PC-9 (cell line): ENCODE results near the gene ZNF420. TPM values are rescaled to one million over a fixed set of nuclear protein-coding genes. Genes with fewer than 3 reads are reported as not detected.

Experiments
- BruUV-seq: library from RNA; stranded (reverse); fragments of 400-500 nt; replicated peaks from 2 replicates; lab custom pipeline; 2021; lab: Mats Ljungman, UMichigan
- CTCF ChIA-PET: fragments of 300-600 bp; sonication (Branson Sonifier 250); formaldehyde crosslinking; loops from one replicate; lab custom pipeline; 2022; ENCODE audit warnings: antibody characterized with exemption; lab: Charles Lee
- POLR2A ChIA-PET: fragments of 300-600 bp; sonication (Branson Sonifier 250); formaldehyde crosslinking; loops from one replicate; lab custom pipeline; 2022; ENCODE audit warnings: antibody characterized with exemption; ENCODE audit not compliant: unreplicated experiment; lab: Charles Lee
- DNase-seq, 2 experiments: peaks; one replicate each; pipeline versions ENCODE4 v3.0.0 to v3.0.0-alpha.2; 2015 to 2022; ENCODE audit warnings: mixed read lengths in 1 of 2
- H2AFZ ChIP-seq: fragments of 200-600 bp; sonication (generic); 2 replicates; pipeline ENCODE4 v1.8.1; 2017; ENCODE audit warnings: antibody characterized with exemption
- H3F3A ChIP-seq: fragments of 200-600 bp; sonication (generic); 2 replicates; pipeline ENCODE4 v1.8.1; 2017; ENCODE audit warnings: antibody characterized with exemption, mild to moderate bottlenecking, low read depth; ENCODE audit not compliant: insufficient read depth
- H3K27ac ChIP-seq: fragments of 200-600 bp; sonication (generic); 2 replicates; pipeline ENCODE4 v1.6.1; 2016; ENCODE audit warnings: mixed run types
- H3K27me3 ChIP-seq: fragments of 200-600 bp; sonication (generic); 2 replicates; pipeline ENCODE4 v1.6.1; 2016; ENCODE audit warnings: low read depth, mixed run types; ENCODE audit not compliant: insufficient read depth
- H3K36me3 ChIP-seq: fragments of 200-600 bp; sonication (generic); 2 replicates; pipeline ENCODE4 v1.6.1; 2016; ENCODE audit warnings: low read depth, mixed run types
- H3K4me1 ChIP-seq: fragments of 200-600 bp; sonication (generic); replicated peaks from 2 replicates; pipeline ENCODE4 v1.6.1; 2016; ENCODE audit warnings: mixed run types; ENCODE audit not compliant: insufficient read depth
- H3K4me2 ChIP-seq: fragments of 200-600 bp; sonication (generic); 2 replicates; pipeline ENCODE4 v1.6.1; 2017; ENCODE audit warnings: mixed run types
- H3K4me3 ChIP-seq: fragments of 200-600 bp; sonication (generic); 2 replicates; pipeline ENCODE4 v1.6.1; 2016; ENCODE audit warnings: mixed run types
- H3K79me2 ChIP-seq: fragments of 200-600 bp; sonication (generic); 2 replicates; pipeline ENCODE4 v1.6.1; 2017; ENCODE audit warnings: low read depth, mixed run types
- H3K9me2 ChIP-seq: fragments of 200-600 bp; sonication (generic); 2 replicates; pipeline ENCODE4 v1.8.1; 2017; ENCODE audit warnings: mild to moderate bottlenecking; ENCODE audit not compliant: insufficient read depth
- H3K9me3 ChIP-seq: fragments of 200-600 bp; sonication (generic); 2 replicates; pipeline ENCODE4 v1.8.1; 2016; ENCODE audit warnings: low read depth; ENCODE audit not compliant: insufficient read depth
- H4K20me1 ChIP-seq: fragments of 200-600 bp; sonication (generic); 2 replicates; pipeline ENCODE4 v1.8.1; 2017; ENCODE audit not compliant: insufficient read depth
- EZH2 ChIP-seq: fragments of 200-600 bp; sonication (generic); IDR thresholded peaks from 2 replicates; pipeline ENCODE4 v1.8.0; 2017; ENCODE audit warnings: antibody characterized with exemption, low read depth
- intact Hi-C: fragments of 100-400 bp; cut with micrococcal nuclease; formaldehyde crosslinking; loops from one replicate; pipeline ENCODE4 v1.10.0; 2022; ENCODE audit not compliant: unreplicated experiment
- total RNA-seq: library from RNA; stranded (reverse); gene quantifications from 2 replicates; pipeline ENCODE4 v1.2.3, GENCODE V29; 2021
- TF ChIP-seq, protein P1 (sequence below): fragments of 200-600 bp; sonication (generic); conservative IDR thresholded peaks from 2 replicates; pipeline ENCODE4 v1.6.1; 2017; ENCODE audit warnings: mixed run types, antibody characterized with exemption, mild to moderate bottlenecking, moderate library complexity

The ZNF420 gene
- total RNA-seq, 1 experiment from 2014 or later: 4.7 TPM

DNA sequence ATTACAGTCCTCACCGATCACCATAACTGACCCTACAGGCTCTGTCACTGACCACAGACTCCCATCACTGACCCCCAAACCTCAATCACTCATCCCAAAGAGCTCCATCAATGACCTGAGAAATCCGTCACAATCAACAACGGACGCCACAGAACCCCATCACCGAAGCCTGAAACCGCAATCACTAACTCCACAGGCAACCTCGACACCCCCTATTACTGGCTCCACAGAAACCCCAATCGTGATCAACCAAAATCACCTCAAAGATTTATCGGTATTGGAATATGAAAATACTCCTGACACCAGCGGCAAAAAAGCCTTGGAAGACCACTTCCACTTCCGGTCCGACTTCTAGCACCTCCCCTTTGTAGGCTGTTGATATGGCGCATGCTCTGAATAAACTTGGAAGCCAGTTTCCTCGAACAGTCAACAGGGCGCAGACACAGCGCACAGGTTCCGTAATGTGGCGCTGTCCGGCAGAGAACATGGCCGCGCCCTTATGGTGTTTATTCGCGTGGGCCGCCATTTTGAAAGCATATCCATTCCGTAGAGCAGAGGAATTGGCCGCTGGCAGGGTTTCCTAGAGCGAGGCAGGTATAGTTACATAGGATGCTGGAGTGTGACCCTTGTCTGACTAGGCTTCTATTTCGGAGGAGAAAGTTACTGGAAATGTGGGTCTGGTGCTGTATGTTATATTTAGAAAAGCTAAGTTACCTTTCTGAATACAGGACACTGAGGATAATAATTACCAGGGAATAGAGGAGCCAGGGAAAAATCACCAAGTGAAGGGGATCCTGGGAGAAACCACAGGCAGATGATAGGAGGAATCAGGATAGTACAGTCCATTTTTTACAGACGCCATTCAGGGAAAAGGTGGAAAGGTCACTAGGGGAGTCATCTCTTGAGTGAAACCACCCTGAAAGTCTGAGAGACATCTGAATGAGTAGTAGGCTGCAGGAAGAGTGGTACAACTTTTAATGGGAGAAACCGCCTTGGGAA lies 94.4 kb downstream of the ZNF420 start, which contains the start of gene ZNF585A:
Gene ZNF585A (minus strand): TSS at position 328 of the 999 bp plus-strand sequence. CDS start 2,785 bp downstream, outside the sequence.
- POLR2A ChIA-PET: no interaction called here
- peak within 1 kb of the TSS; percentile 89 for H3K4me3 ChIP-seq
- no peak for TF ChIP-seq EZH2
- TF ChIP-seq, protein P1, sequence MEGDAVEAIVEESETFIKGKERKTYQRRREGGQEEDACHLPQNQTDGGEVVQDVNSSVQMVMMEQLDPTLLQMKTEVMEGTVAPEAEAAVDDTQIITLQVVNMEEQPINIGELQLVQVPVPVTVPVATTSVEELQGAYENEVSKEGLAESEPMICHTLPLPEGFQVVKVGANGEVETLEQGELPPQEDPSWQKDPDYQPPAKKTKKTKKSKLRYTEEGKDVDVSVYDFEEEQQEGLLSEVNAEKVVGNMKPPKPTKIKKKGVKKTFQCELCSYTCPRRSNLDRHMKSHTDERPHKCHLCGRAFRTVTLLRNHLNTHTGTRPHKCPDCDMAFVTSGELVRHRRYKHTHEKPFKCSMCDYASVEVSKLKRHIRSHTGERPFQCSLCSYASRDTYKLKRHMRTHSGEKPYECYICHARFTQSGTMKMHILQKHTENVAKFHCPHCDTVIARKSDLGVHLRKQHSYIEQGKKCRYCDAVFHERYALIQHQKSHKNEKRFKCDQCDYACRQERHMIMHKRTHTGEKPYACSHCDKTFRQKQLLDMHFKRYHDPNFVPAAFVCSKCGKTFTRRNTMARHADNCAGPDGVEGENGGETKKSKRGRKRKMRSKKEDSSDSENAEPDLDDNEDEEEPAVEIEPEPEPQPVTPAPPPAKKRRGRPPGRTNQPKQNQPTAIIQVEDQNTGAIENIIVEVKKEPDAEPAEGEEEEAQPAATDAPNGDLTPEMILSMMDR: no peak

More for the DNA sequence above, 94.4 kb downstream of the ZNF420 start, which contains the start of gene ZNF585A:
- Histone ChIP-seq H3K27ac (0 out of 2 replicates have a peak within 1 kb of the TSS, but pooled peaks have one; percentile 3), H3F3A (no peaks in the 10 kb centered on the region), H2AFZ (peak within 1 kb of the TSS; percentile 99), H3K4me1 (no peaks in the 10 kb centered on the region; the same call in 1 of the 2 replicates), H3K9me2 (no peaks in the 10 kb centered on the region), H3K27me3 (no peaks in the 10 kb centered on the region), H3K79me2 (no peaks in the 10 kb centered on the region), H4K20me1 (no peaks in the 10 kb centered on the region), H3K9me3 (peaks cover 16% of the 10 kb centered on the region), H3K4me2 (peak within 1 kb of the TSS; percentile 83), H3K36me3 (no peaks in the 10 kb centered on the region; the same call in 1 of the 2 replicates)
- CTCF ChIA-PET: no interaction called here
- TSS peak; percentile 51 for BruUV-seq
- intact Hi-C loops: loop anchor here (1.0 to 5.0 kb wide), 4 partner anchors 38 to 295 kb away; partner anchors contain the start of genes ZNF383, ZNF420, ZNF569 and ZNF570
- DNase-seq: peak; percentile 90 to 93

Other genes with a start within 250 kb of the ZNF420 start
- 5.0 and 5.9 TPM in 2 replicates for gene ZNF790, start 240.0 kb upstream of the ZNF420 start, total RNA-seq
- gene ZNF345, start 227.6 kb upstream of the ZNF420 start, total RNA-seq: 7.1 and 8.2 TPM in 2 replicates
- 2.6 and 3.1 TPM in 2 replicates for gene ZNF829, start 162.1 kb upstream of the ZNF420 start, total RNA-seq
- 5.8 and 6.4 TPM in 2 replicates for gene ZNF568, start 162.1 kb upstream of the ZNF420 start, total RNA-seq
- gene ZNF585A, start 94.3 kb downstream of the ZNF420 start, total RNA-seq: 9.9 and 13.8 TPM in 2 replicates
- 9.9 and 11.0 TPM in 2 replicates for gene ZNF585B, start 132.1 kb downstream of the ZNF420 start, total RNA-seq
- gene ZNF383, start 139.8 kb downstream of the ZNF420 start, total RNA-seq: 6.2 and 6.5 TPM in 2 replicates